UCSD-AML1 (cell line): ENCODE data around the gene IBTK.

Experiments used
- DNase-seq: peaks from one replicate; lab custom pipeline; 2025; ENCODE audit not compliant: unreplicated experiment; lab: John Stamatoyannopoulos, UW

IBTK gene

GRCh38 chr6:82123632-82124031 lies 123.9 kb downstream of the IBTK start:
- DNase-seq: no peak
